AG04450 (cell line): ENCODE measurements around the gene DACH1. TPM values are rescaled to one million over a fixed set of nuclear protein-coding genes. Genes with fewer than 3 reads are reported as not detected.

ENCODE experiments used
- CTCF ChIA-PET: fragments of 300-600, 350-600 bp; formaldehyde crosslinking; extraction: SDS; loops from one replicate; lab custom pipeline; 2022; ENCODE audit warnings: antibody characterized with exemption, inconsistent platforms; lab: Charles Lee
- POLR2A ChIA-PET: fragments of 350-600 bp; formaldehyde crosslinking; extraction: SDS; loops from one replicate; lab custom pipeline; 2021; ENCODE audit warnings: antibody characterized with exemption, inconsistent platforms; lab: Yijun Ruan, JAX
- DNase-seq: peaks from one replicate; pipeline ENCODE4 v3.0.0-alpha.2; 2011; ENCODE audit warnings: low read depth, low spot score
- H3K27ac ChIP-seq: one replicate; pipeline ENCODE4 v1.5.1; 2012; ENCODE audit warnings: low read depth, low read length, control low read depth
- H3K27me3 ChIP-seq: one replicate; pipeline ENCODE4 v1.6.0; 2012; ENCODE audit warnings: low read length; ENCODE audit not compliant: control insufficient read depth, insufficient read depth
- H3K4me3 ChIP-seq: 2 replicates; pipeline ENCODE4 v1.5.1; 2011; ENCODE audit warnings: mild to moderate bottlenecking, low read depth, low read length, control low read depth
- H3K9me3 ChIP-seq: 2 replicates; pipeline ENCODE4 v1.5.1; 2012; ENCODE audit warnings: low read length; ENCODE audit not compliant: control insufficient read depth, insufficient read depth
- polyA plus RNA-seq: library from polyadenylated mRNA; depleted of rRNA; stranded (reverse); fragments of >200 nt; gene quantifications from 2 replicates; pipeline ENCODE4 v1.2.3, GENCODE V29; 2011
- TF ChIP-seq, protein P1 (sequence below): IDR thresholded peaks from 2 replicates; pipeline ENCODE4 v1.5.1; 2011; ENCODE audit warnings: low read depth, low read length, control low read depth, inconsistent platforms

DACH1 gene
- polyA plus RNA-seq, 1 experiment: 0.10 TPM

DNA sequence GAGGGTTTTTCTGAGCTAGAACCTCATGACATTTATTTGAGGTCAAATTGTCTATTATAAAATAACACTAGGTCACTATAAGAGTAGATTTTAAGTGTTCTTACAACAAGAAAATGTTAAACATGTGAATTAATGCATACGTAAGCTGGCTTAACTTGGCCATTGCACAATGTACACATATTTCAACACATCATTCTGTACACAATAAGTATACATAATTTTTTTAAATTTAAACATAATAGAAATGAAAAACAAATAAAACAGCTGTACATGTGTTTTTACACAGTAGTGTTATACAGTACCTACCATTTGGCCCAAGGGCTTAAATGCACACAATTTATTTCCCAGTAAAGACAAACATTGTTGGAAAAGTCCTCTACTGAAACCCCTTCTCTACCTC is 269.9 kb downstream of the DACH1 start:
- Histone ChIP-seq H3K4me3 (no peak overlapping the region), H3K27me3 (no peaks in the 10 kb centered on the region), H3K27ac (no peak overlapping the region), H3K9me3 (no peaks in the 10 kb centered on the region)
- POLR2A ChIA-PET: no interaction called here
- TF ChIP-seq, protein P1, sequence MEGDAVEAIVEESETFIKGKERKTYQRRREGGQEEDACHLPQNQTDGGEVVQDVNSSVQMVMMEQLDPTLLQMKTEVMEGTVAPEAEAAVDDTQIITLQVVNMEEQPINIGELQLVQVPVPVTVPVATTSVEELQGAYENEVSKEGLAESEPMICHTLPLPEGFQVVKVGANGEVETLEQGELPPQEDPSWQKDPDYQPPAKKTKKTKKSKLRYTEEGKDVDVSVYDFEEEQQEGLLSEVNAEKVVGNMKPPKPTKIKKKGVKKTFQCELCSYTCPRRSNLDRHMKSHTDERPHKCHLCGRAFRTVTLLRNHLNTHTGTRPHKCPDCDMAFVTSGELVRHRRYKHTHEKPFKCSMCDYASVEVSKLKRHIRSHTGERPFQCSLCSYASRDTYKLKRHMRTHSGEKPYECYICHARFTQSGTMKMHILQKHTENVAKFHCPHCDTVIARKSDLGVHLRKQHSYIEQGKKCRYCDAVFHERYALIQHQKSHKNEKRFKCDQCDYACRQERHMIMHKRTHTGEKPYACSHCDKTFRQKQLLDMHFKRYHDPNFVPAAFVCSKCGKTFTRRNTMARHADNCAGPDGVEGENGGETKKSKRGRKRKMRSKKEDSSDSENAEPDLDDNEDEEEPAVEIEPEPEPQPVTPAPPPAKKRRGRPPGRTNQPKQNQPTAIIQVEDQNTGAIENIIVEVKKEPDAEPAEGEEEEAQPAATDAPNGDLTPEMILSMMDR: no peak
- DNase-seq: no peak
- CTCF ChIA-PET: no interaction called here

DNA sequence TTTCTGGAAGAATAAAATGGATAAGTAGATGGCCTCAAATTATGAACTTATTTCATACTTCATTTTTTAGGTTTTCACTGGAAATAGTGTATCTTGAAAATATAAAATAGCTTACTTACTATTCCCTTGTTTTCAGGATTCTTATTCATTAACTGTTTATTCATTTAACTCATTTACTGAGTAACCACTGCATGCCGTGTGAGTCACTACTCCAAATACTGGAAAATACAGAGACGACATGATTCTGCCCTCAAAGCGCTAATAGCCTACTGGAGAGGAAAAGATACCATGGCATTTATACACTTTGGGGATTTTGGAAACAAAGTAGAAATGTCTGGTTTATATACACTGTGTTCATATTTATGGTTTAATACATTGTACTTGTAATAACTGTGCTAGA is 270.9 kb downstream of the DACH1 start:
- POLR2A ChIA-PET: no interaction called here
- CTCF ChIA-PET: no interaction called here
- no peak overlapping the region for H3K4me3 ChIP-seq
- H3K27me3 ChIP-seq: no peaks in the 10 kb centered on the region
- no peak for DNase-seq
- no peaks in the 10 kb centered on the region for H3K9me3 ChIP-seq
- H3K27ac ChIP-seq: no peak overlapping the region
- TF ChIP-seq, protein P1: no peak

DNA sequence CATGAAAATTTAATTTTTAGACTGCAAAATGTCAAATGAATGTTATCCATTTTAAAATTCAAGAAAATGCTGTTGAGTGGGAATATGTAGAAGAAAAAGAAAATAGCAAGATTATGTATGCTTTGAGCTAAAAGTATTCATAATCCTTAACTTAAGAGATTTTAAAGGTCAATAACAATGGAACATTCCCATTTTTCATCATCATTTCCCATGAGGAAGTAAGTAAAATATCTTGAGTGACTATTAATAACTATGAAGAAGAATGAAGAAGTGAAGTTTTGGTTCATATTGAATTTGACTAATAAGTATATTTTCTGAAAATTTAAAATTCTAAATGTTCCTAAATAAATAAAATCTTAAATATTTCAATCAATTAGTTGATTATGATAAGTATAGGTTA is 273.4 kb downstream of the DACH1 start:
- CTCF ChIA-PET: no interaction called here
- no peaks in the 10 kb centered on the region for H3K27me3 ChIP-seq
- H3K9me3 ChIP-seq: no peaks in the 10 kb centered on the region
- no peak for DNase-seq
- TF ChIP-seq, protein P1: no peak
- POLR2A ChIA-PET: no interaction called here
- no peak overlapping the region for H3K4me3 ChIP-seq
- no peak overlapping the region for H3K27ac ChIP-seq

DNA sequence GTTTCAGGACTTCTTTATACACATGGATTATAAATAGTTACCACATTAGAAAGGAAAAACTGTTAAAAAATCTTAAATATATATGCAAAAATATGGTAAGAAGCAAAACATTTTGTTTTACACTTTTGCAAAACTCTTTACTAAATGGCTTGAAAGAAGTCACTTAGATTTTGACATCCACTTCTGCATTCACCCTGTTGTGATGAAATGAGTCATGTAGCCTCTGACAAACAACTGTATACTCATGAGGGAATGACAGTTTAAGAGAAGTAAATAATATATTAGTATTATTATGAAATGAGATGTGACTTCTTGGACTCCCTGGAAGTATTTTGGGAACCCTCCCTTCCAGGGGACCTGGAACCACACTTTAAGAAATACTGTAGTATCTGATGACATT is 275.6 kb downstream of the DACH1 start:
- no peak overlapping the region for H3K4me3 ChIP-seq
- no peak overlapping the region for H3K27ac ChIP-seq
- H3K9me3 ChIP-seq: no peaks in the 10 kb centered on the region
- CTCF ChIA-PET: no interaction called here
- POLR2A ChIA-PET: no interaction called here
- TF ChIP-seq, protein P1: no peak
- no peak for DNase-seq
- H3K27me3 ChIP-seq: no peaks in the 10 kb centered on the region

DNA sequence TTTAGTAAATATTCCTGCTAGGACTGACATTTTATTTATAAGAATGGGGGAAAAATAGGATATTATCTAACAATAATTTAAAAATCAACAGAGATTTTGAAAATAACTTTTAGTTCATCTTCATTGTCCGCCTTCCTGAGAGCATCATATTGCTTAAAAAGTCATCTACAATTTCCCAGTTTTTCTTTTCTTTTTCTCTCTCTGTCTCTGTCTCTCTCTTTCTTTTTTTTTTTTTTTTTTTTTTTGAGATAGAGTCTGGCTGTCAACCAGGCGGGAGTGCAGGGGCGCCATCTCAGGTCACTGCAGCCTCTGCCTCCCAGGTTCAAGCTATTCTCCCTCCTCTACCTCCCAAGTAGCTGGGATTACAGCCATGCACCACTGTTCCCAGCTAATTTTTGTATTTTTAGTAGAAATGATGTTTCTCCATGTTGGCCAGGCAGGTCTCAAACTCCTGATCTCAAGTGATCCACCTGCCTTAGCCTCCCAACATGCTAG is 276.3 kb downstream of the DACH1 start:
- TF ChIP-seq, protein P1: no peak
- Histone ChIP-seq H3K4me3 (no peak overlapping the region), H3K27ac (no peak overlapping the region), H3K9me3 (no peaks in the 10 kb centered on the region), H3K27me3 (no peaks in the 10 kb centered on the region)
- ChIA-PET POLR2A (no interaction called here), CTCF (no interaction called here)
- no peak for DNase-seq
